ENCODE data around the gene ADAP1.

ADAP1 gene

DNA sequence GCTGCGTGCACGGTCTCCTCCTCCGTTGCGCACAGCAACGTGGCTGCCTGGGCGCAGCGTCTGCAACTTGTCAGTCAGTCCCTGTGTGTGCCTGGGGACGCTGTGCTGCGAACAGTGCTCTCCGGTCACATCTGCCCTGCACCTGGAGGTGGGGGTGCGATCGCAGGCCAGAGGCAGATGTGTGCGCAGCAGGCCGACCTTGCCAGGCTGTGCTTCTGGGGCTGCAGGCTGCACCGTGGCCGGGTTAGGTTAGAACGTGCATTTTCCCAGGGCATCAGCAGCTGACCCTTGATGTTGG lies 86.3 kb downstream of the ADAP1 start:
- peaks cover 17 to 61% of the 10 kb centered on the region in 2 experiments; a peak in 2 of 3 replicates for H3K36me3 ChIP-seq (ENCODE audit: control insufficient read depth in 2 of 2, insufficient read depth in 1 of 2, low read length in 2 of 2)
- H3K4me1 ChIP-seq (ENCODE audit: control insufficient read depth, insufficient read depth, low read length): no peaks in the 10 kb centered on the region
- no peak overlapping the region for H3K4me3 ChIP-seq (ENCODE audit: low read depth, low read length)
- ChIA-PET POLR2A (no interaction called here), CTCF (no interaction called here)
- no peaks in the 10 kb centered on the region for H3K9me3 ChIP-seq (ENCODE audit: control insufficient read depth, insufficient read depth, low read depth, low read length)
- no peak overlapping the region for H3K27ac ChIP-seq (ENCODE audit: extremely low read depth, low read depth, low read length)
- no peak for TF ChIP-seq ZNF747 (tag by site-specific recombination; IDR thresholded peaks at IDR 0.05)
- no peak for TF ChIP-seq GLIS2 (tag by site-specific recombination; IDR thresholded peaks at IDR 0.05)
- TF ChIP-seq ZNF335 (tag by site-specific recombination; conservative IDR thresholded peaks at IDR 0.05): no peak
- TF ChIP-seq KLF7 (tag by site-specific recombination; IDR thresholded peaks at IDR 0.05; ENCODE audit: borderline replicate concordance): no peak
- TF ChIP-seq SP7 (tag by site-specific recombination; IDR thresholded peaks at IDR 0.05): no peak
- TF ChIP-seq ZNF146 (tag by site-specific recombination; IDR thresholded peaks at IDR 0.05): no peak
- no peak for TF ChIP-seq ZNF157 (tag by site-specific recombination; IDR thresholded peaks at IDR 0.05)
- TF ChIP-seq, protein P1, sequence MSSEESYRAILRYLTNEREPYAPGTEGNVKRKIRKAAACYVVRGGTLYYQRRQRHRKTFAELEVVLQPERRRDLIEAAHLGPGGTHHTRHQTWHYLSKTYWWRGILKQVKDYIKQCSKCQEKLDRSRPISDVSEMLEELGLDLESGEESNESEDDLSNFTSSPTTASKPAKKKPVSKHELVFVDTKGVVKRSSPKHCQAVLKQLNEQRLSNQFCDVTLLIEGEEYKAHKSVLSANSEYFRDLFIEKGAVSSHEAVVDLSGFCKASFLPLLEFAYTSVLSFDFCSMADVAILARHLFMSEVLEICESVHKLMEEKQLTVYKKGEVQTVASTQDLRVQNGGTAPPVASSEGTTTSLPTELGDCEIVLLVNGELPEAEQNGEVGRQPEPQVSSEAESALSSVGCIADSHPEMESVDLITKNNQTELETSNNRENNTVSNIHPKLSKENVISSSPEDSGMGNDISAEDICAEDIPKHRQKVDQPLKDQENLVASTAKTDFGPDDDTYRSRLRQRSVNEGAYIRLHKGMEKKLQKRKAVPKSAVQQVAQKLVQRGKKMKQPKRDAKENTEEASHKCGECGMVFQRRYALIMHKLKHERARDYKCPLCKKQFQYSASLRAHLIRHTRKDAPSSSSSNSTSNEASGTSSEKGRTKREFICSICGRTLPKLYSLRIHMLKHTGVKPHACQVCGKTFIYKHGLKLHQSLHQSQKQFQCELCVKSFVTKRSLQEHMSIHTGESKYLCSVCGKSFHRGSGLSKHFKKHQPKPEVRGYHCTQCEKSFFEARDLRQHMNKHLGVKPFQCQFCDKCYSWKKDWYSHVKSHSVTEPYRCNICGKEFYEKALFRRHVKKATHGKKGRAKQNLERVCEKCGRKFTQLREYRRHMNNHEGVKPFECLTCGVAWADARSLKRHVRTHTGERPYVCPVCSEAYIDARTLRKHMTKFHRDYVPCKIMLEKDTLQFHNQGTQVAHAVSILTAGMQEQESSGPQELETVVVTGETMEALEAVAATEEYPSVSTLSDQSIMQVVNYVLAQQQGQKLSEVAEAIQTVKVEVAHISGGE (tag by site-specific recombination; conservative IDR thresholded peaks at IDR 0.05; ENCODE audit: low read depth): no peak
- TF ChIP-seq, protein P2, sequence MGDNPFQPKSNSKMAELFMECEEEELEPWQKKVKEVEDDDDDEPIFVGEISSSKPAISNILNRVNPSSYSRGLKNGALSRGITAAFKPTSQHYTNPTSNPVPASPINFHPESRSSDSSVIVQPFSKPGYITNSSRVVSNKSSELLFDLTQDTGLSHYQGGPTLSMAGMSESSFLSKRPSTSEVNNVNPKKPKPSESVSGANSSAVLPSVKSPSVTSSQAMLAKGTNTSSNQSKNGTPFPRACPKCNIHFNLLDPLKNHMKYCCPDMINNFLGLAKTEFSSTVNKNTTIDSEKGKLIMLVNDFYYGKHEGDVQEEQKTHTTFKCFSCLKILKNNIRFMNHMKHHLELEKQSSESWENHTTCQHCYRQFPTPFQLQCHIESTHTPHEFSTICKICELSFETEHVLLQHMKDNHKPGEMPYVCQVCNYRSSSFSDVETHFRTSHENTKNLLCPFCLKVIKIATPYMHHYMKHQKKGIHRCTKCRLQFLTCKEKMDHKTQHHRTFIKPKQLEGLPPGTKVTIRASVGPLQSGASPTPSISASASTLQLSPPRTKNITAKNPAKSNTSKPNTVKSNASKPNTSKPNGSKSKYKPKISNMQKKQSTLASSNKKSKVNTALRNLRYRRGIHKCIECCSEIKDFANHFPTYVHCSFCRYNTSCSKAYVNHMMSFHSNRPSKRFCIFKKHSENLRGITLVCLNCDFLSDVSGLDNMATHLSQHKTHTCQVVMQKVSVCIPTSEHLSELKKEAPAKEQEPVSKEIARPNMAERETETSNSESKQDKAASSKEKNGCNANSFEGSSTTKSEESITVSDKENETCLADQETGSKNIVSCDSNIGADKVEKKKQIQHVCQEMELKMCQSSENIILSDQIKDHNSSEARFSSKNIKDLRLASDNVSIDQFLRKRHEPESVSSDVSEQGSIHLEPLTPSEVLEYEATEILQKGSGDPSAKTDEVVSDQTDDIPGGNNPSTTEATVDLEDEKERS (tag by site-specific recombination; IDR thresholded peaks at IDR 0.05): no peak
- no peak for TF ChIP-seq ZNF37A (tag by site-specific recombination; IDR thresholded peaks at IDR 0.05)
- no peak for TF ChIP-seq ZNF707 (tag by site-specific recombination; IDR thresholded peaks at IDR 0.05)
- TF ChIP-seq ZBTB17 (tag by site-specific recombination; IDR thresholded peaks at IDR 0.05): no peak
- no peak for TF ChIP-seq ZFHX2 (tag by site-specific recombination; conservative IDR thresholded peaks at IDR 0.05)

DNA sequence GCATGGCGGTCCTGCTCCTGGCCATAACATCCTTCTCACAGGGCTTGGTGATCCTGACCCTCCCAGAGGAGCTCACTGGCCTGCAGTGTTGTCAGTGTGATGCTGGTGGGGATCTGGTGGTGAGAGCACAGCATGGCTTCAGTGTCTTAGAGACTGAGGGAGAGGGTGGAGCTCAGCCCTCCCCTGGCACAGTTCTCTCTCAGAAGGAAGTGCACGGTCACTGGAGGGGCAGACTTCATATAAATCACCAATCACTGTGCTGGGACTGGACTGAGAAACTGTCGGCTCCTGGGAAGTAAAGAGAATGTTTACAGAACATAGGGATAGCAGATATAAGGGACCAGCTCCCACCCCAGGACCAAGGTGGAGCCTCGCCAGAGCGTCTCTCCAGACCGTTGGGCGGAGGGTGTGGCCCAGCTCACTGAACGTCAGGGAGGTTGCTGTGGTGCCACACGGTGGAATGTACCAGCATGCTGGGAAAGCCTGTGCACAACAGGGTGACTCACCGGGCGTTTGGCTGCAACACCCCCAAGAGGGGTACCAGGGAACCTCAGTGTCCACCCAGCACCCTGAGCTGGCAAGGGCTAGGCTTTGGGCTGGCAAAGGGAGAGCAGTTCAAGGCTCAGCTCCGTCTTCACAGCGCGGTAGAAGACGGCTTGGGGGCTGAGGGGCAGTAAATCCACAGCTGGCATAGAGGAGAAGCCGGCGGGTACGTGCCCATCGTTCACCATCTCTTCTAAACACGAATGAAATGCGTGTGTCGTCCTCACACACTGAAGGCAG lies 86.9 kb downstream of the ADAP1 start:
- no peaks in the 10 kb centered on the region for H3K9me3 ChIP-seq (ENCODE audit: control insufficient read depth, insufficient read depth, low read depth, low read length)
- TF ChIP-seq KLF1 (tag by site-specific recombination; IDR thresholded peaks at IDR 0.05) (peak; percentile 55), ZNF473 (tag by site-specific recombination; IDR thresholded peaks at IDR 0.05) (no peak), ZIC2 (tag by site-specific recombination; IDR thresholded peaks at IDR 0.05) (peak; percentile 38), SP2 (tag by site-specific recombination; IDR thresholded peaks at IDR 0.05) (peak; percentile 20)
- ChIA-PET POLR2A (interaction anchor here (0.6 kb wide), 1 partner anchor 343 kb away, joined by 3 read pairs; no protein-coding TSS in a partner anchor), CTCF (no interaction called here)
- no peak overlapping the region for H3K27ac ChIP-seq (ENCODE audit: extremely low read depth, low read depth, low read length)
- H3K36me3 ChIP-seq (ENCODE audit: control insufficient read depth in 2 of 2, insufficient read depth in 1 of 2, low read length in 2 of 2): peaks cover 17 to 60% of the 10 kb centered on the region in 2 experiments; a peak in 2 of 3 replicates
- H3K4me3 ChIP-seq (ENCODE audit: low read depth, low read length): no peak overlapping the region
- H3K4me1 ChIP-seq (ENCODE audit: control insufficient read depth, insufficient read depth, low read length): no peaks in the 10 kb centered on the region
